CD4-positive, alpha-beta T cell (primary cell): Measurements from ENCODE around the gene KIF17. TPM values are rescaled to one million over a fixed set of nuclear protein-coding genes. Genes with fewer than 3 reads are reported as not detected.

Experiments used
- ATAC-seq: fragments of 200-7000 bp; cut with Tn5 transposase; one replicate; pipeline ENCODE4 v1.10.0; 2022; ENCODE audit warnings: mild to moderate bottlenecking; ENCODE audit not compliant: poor library complexity
- CTCF ChIA-PET: fragments of 350-600 bp; sonication (Branson Sonifier 250); formaldehyde crosslinking; loops from one replicate; lab custom pipeline; 2021; ENCODE audit warnings: antibody characterized with exemption, inconsistent platforms; lab: Charles Lee
- POLR2A ChIA-PET: fragments of 350-600 bp; sonication (Branson Sonifier 250); formaldehyde crosslinking; loops from one replicate; lab custom pipeline; 2021; ENCODE audit warnings: antibody characterized with exemption, inconsistent platforms; lab: Charles Lee
- DNase-seq, 14 experiments: peaks; one replicate each; pipeline ENCODE4 v3.0.0-alpha.2; 2013 to 2020; ENCODE audit warnings: mixed read lengths in 2 of 14
- H3K27ac ChIP-seq, 2 donors: one replicate each; pipeline versions ENCODE4 v1.5.1 to v1.7.0; 2013; ENCODE audit warnings: low read length in 2 of 2, low read depth in 1 of 2, mild to moderate bottlenecking in 1 of 2
- H3K27me3 ChIP-seq, 2 experiments: 1 replicate in 1 of 2; 2 replicates in 1 of 2; pipeline versions ENCODE4 v1.6.1 to v1.7.0; 2013; ENCODE audit warnings: low read length in 2 of 2, control low read depth in 1 of 2, mild to moderate bottlenecking in 1 of 2, moderate library complexity in 1 of 2; ENCODE audit not compliant: insufficient read depth in 2 of 2, control insufficient read depth in 1 of 2
- H3K36me3 ChIP-seq: one replicate; pipeline ENCODE4 v1.6.1; 2013; ENCODE audit warnings: low read length, control low read depth; ENCODE audit not compliant: insufficient read depth
- H3K4me1 ChIP-seq: one replicate; pipeline ENCODE4 v1.6.1; 2013; ENCODE audit warnings: low read length, control low read depth; ENCODE audit not compliant: insufficient read depth
- H3K4me3 ChIP-seq: one replicate; pipeline ENCODE4 v1.5.1; 2013; ENCODE audit warnings: mild to moderate bottlenecking, low read length, moderate library complexity
- H3K9me3 ChIP-seq, 2 experiments: 1 replicate in 1 of 2; 2 replicates in 1 of 2; pipeline versions ENCODE4 v1.6.1 to v1.7.0; 2013; ENCODE audit warnings: low read length in 2 of 2, mild to moderate bottlenecking in 2 of 2, control low read depth in 1 of 2, moderate library complexity in 1 of 2; ENCODE audit not compliant: control insufficient read depth in 1 of 2, insufficient read depth in 1 of 2
- H3K27ac Mint-ChIP-seq: one replicate; pipeline ENCODE4 v1.8.0; 2020; ENCODE audit warnings: mixed read lengths
- H3K27me3 Mint-ChIP-seq: one replicate; pipeline ENCODE4 v1.8.0; 2021; ENCODE audit warnings: mixed read lengths
- H3K36me3 Mint-ChIP-seq: one replicate; pipeline ENCODE4 v1.8.0; 2021; ENCODE audit warnings: low read depth, mixed read lengths
- H3K4me1 Mint-ChIP-seq: one replicate; pipeline ENCODE4 v1.8.0; 2021; ENCODE audit warnings: low read depth, mixed read lengths
- H3K4me3 Mint-ChIP-seq: one replicate; pipeline ENCODE4 v1.8.0; 2020; ENCODE audit warnings: mild to moderate bottlenecking, mixed read lengths
- H3K9me3 Mint-ChIP-seq: one replicate; pipeline ENCODE4 v1.8.0; 2020; ENCODE audit warnings: mixed read lengths
- intact Hi-C, 2 experiments: fragments of 100-400 bp; cut with DNase I in 1 of 2; cut with micrococcal nuclease in 1 of 2; formaldehyde crosslinking; loops; one replicate each; pipeline versions ENCODE4 v1.15.1 to v1.9.0; 2023 to 2025; cut with DNase I, micrococcal nuclease
- total RNA-seq, 174 experiments: library from RNA in 2 of 174; stranded (reverse) in 2 of 174; gene quantifications; one replicate each; pipeline ENCODE4 v1.2.3 and lab custom pipeline; 2021 to 2026
- TF ChIP-seq, protein P1 (sequence below): fragments of 200-600 bp; IDR thresholded peaks from one replicate; pipeline ENCODE4 v1.8.0; 2022; ENCODE audit warnings: antibody characterized with exemption, mild to moderate bottlenecking

The KIF17 gene
- total RNA-seq, 2 experiments from 2014 or later, result not detected

DNA sequence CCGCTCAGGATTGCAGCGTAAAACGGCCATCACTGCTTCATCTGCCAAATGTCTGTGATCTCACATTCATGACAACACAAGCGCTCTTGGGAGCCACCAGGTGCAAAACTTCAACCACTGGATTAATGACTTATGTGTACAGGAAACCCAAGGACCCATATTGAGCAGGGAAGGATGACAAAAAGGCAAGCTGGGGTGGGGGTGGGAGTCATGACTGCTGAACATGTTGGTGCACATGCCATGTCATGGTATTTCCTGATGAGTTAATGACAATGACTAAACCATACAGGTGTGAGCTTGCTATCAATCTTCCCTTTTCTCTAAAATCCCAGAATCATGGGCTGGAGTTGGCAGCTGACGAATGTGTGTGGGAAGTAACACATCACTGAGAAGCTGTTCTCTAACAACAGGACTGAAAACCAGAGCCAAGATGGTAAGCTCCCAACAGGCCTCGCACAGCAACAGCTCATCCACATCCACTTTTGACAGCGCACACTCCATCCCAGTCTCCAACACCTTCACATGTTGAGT is 17.8 kb upstream of the KIF17 start:
- intact Hi-C loops, result no loop called here
- Histone ChIP-seq H3K9me3 (peaks cover 0 to 13% of the 10 kb centered on the region in 2 experiments), H3K4me3 (no peak overlapping the region), H3K36me3 (peaks cover 7% of the 10 kb centered on the region), H3K27ac (no peak overlapping the region), H3K27me3 (peaks cover 13 to 16% of the 10 kb centered on the region in 2 experiments), H3K4me1 (peaks cover 26% of the 10 kb centered on the region)
- H3K4me3 Mint-ChIP-seq, result no peak overlapping the region
- peaks cover 11% of the 10 kb centered on the region for H3K4me1 Mint-ChIP-seq
- peaks cover 16% of the 10 kb centered on the region for H3K27me3 Mint-ChIP-seq
- H3K9me3 Mint-ChIP-seq, result no peaks in the 10 kb centered on the region
- ChIA-PET CTCF (no interaction called here), POLR2A (no interaction called here)
- TF ChIP-seq, protein P1, sequence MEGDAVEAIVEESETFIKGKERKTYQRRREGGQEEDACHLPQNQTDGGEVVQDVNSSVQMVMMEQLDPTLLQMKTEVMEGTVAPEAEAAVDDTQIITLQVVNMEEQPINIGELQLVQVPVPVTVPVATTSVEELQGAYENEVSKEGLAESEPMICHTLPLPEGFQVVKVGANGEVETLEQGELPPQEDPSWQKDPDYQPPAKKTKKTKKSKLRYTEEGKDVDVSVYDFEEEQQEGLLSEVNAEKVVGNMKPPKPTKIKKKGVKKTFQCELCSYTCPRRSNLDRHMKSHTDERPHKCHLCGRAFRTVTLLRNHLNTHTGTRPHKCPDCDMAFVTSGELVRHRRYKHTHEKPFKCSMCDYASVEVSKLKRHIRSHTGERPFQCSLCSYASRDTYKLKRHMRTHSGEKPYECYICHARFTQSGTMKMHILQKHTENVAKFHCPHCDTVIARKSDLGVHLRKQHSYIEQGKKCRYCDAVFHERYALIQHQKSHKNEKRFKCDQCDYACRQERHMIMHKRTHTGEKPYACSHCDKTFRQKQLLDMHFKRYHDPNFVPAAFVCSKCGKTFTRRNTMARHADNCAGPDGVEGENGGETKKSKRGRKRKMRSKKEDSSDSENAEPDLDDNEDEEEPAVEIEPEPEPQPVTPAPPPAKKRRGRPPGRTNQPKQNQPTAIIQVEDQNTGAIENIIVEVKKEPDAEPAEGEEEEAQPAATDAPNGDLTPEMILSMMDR, result no peak
- no peak overlapping the region for H3K27ac Mint-ChIP-seq
- H3K36me3 Mint-ChIP-seq, result peaks cover 35% of the 10 kb centered on the region
- ATAC-seq, result no peak
- DNase-seq, result no peak

DNA sequence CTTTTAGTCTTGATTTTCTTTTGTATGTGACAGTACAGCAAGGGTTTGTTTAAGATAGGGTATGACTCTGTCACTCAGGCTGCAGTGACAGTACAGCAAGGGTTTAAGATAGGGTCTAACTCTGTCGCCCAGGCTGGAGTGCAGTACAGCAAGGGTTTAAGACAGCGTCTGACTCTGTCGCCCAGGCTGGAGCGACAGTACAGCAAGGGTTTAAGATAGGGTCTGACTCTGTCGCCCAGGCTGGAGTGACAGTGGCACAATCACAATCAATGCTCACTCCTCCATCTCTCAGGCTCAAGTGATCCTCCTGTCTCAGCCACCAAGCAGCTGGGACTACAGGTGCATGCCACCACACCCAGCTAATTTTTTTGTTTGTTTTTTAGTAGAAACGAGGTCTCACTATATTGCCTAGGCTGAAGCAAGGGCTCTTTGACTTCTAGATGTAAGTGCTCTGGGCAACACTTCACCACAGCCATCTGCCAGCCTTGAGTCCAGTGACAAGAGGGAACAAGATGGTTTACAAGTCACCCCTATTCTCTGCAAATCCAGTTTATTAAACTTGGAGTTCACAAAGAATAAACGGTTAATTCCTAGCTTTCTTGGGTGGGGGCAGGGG is 15.7 kb upstream of the KIF17 start:
- Histone ChIP-seq H3K27ac (no peak overlapping the region), H3K36me3 (no peaks in the 10 kb centered on the region), H3K27me3 (peaks cover 24 to 30% of the 10 kb centered on the region in 2 experiments), H3K4me1 (peaks cover 32% of the 10 kb centered on the region), H3K4me3 (peak overlapping the region; percentile 66), H3K9me3 (peaks cover 0 to 18% of the 10 kb centered on the region in 2 experiments)
- peak overlapping the region; percentile 29 for H3K27ac Mint-ChIP-seq
- peaks cover 16% of the 10 kb centered on the region for H3K4me1 Mint-ChIP-seq
- POLR2A ChIA-PET, result interaction anchor here (0.8 to 3.7 kb wide), 6 partner anchors 9 to 53 kb away, joined by 3 to 21 read pairs (median 3); partner anchors contain the start of gene HP1BP3
- ATAC-seq, result peak; percentile 1
- DNase-seq, result no peak
- intact Hi-C loops, result loop anchor here (1.0 to 5.0 kb wide), 3 partner anchors 37 to 54 kb away; partner anchors contain the start of gene HP1BP3 (in 1 of the 2)
- TF ChIP-seq, protein P1, result no peak
- CTCF ChIA-PET, result interaction anchor here (1.0 to 1.6 kb wide), 3 partner anchors 16 to 37 kb away, joined by 3 to 7 read pairs (median 4); partner anchors contain the start of gene KIF17
- peaks cover 15% of the 10 kb centered on the region for H3K36me3 Mint-ChIP-seq
- H3K4me3 Mint-ChIP-seq, result peak overlapping the region; percentile 90
- no peaks in the 10 kb centered on the region for H3K9me3 Mint-ChIP-seq
- peaks cover 28% of the 10 kb centered on the region for H3K27me3 Mint-ChIP-seq

DNA sequence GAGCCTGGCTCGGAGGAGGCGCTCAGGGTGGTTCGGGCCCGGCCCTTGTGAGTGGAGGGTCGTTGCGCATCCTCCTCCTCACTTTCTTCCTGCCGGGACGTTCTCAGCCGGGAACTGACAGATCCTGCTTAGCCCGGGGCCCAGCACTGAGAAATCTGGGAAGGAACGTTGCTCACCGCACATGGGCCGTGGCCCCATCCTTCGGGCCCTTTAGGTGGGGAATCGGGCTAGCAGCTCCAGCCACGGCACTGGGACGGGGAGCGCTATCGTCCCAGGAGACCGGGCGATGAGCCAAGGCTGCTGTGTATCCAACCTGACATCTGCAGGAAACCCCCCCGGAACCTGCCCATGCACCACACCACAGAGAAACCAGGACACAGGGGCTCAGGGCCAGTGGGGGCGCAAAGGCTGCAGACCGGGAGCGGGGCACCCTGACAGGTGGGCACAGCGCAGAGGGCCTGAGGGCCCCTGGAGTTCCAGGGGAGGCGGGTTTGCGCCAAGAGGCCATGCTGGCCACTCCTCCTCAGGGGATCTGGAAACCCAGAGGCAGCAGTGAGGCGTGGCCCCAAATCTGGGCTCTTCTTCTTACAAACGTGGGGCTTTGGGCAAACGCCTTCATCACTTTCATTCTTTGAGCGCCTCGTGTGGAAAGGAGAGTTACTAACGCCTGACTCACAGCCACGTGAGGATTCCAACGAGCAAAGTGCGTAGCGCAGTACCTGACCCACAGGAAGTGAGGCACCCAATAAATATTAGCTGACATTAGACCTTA is 15.0 kb upstream of the KIF17 start, which contains the start of gene SH2D5:
Gene SH2D5, minus strand, starts transcription at position 116 of the 772 bp plus-strand sequence. CDS start 4,659 bp downstream, outside the sequence.
- ATAC-seq, result peak; percentile 78

More for the DNA sequence above, 15.0 kb upstream of the KIF17 start, which contains the start of gene SH2D5:
- no peak within 1 kb of the TSS for H3K27ac ChIP-seq
- H3K4me3 Mint-ChIP-seq, result peak within 1 kb of the TSS; percentile 90
- peaks cover 8% of the 10 kb centered on the region for H3K36me3 Mint-ChIP-seq
- H3K4me1 Mint-ChIP-seq, result peaks cover 16% of the 10 kb centered on the region
- H3K27me3 Mint-ChIP-seq, result peaks cover 33% of the 10 kb centered on the region
- H3K4me1 ChIP-seq, result peaks cover 32% of the 10 kb centered on the region
- TF ChIP-seq, protein P1, result peak; percentile 30
- ChIA-PET POLR2A (interaction anchor here (0.8 to 3.7 kb wide), 5 partner anchors 10 to 54 kb away, joined by 3 to 21 read pairs (median 3); partner anchors contain the start of gene HP1BP3), CTCF (interaction anchor here (1.3 to 1.6 kb wide), 2 partner anchors 15 to 36 kb away, joined by 4 to 7 read pairs; partner anchors contain the start of gene KIF17)
- intact Hi-C loops, result loop anchor here (1.0 to 5.0 kb wide), 3 partner anchors 36 to 55 kb away; partner anchors contain the start of gene HP1BP3 (in 1 of the 2)
- H3K27me3 ChIP-seq, result peaks cover 24 to 30% of the 10 kb centered on the region in 2 experiments
- peak within 1 kb of the TSS; percentile 66 for H3K4me3 ChIP-seq
- no peaks in the 10 kb centered on the region for H3K36me3 ChIP-seq
- H3K9me3 Mint-ChIP-seq, result no peaks in the 10 kb centered on the region
- peak within 1 kb of the TSS; percentile 29 for H3K27ac Mint-ChIP-seq
- H3K9me3 ChIP-seq, result peaks cover 0 to 18% of the 10 kb centered on the region in 2 experiments
- DNase-seq, result peak; percentile 36 to 89 (median 59)
